ENCODE measurements around the gene GRAMD2A.

GRAMD2A gene

GRCh38 chr15:72182673-72183072, 14.9 kb downstream of the GRAMD2A start:
- H3K4me1 ChIP-seq (ENCODE audit: control insufficient read depth in 1 of 2, insufficient read depth in 1 of 2, low read depth in 1 of 2, low read length in 1 of 2): no peaks in the 10 kb centered on the region
- TF ChIP-seq CTCF (IDR thresholded peaks at IDR 0.05): no peak
- H3K4me3 ChIP-seq (ENCODE audit: low read depth in 1 of 2, low read length in 1 of 2): no peak overlapping the region
- H3K36me3 ChIP-seq: no peaks in the 10 kb centered on the region
- H3K27me3 ChIP-seq: peaks cover 53% of the 10 kb centered on the region
- H3K27ac ChIP-seq: no peak overlapping the region
- no peaks in the 10 kb centered on the region for H3K9me3 ChIP-seq

- Histone ChIP-seq H3K27ac (no peak overlapping the region), H3K9me3 (no peaks in the 10 kb centered on the region), H3K4me3 (ENCODE audit: low read depth in 1 of 2, low read length in 1 of 2) (no peak overlapping the region), H3K36me3 (no peaks in the 10 kb centered on the region), H3K4me1 (ENCODE audit: control insufficient read depth in 1 of 2, insufficient read depth in 1 of 2, low read depth in 1 of 2, low read length in 1 of 2) (no peaks in the 10 kb centered on the region), H3K27me3 (peaks cover 49% of the 10 kb centered on the region)
- no peak for TF ChIP-seq CTCF (IDR thresholded peaks at IDR 0.05)
Measured at GRCh38 chr15:72182244-72182643, 15.3 kb downstream of the GRAMD2A start.

GRCh38 chr15:72180761-72181324, 16.7 kb downstream of the GRAMD2A start:
- H3K4me3 ChIP-seq (ENCODE audit: low read depth in 1 of 2, low read length in 1 of 2): no peak overlapping the region
- H3K27ac ChIP-seq: no peak overlapping the region
- H3K4me1 ChIP-seq (ENCODE audit: control insufficient read depth in 1 of 2, insufficient read depth in 1 of 2, low read depth in 1 of 2, low read length in 1 of 2): no peaks in the 10 kb centered on the region

GRCh38 chr15:72179950-72180581, 17.5 kb downstream of the GRAMD2A start:
- Histone ChIP-seq H3K4me1 (ENCODE audit: control insufficient read depth in 1 of 2, insufficient read depth in 1 of 2, low read depth in 1 of 2, low read length in 1 of 2) (no peaks in the 10 kb centered on the region), H3K9me3 (no peaks in the 10 kb centered on the region), H3K27me3 (peaks cover 27% of the 10 kb centered on the region), H3K27ac (no peak overlapping the region), H3K36me3 (no peaks in the 10 kb centered on the region), H3K4me3 (ENCODE audit: low read depth in 1 of 2, low read length in 1 of 2) (no peak overlapping the region)
- TF ChIP-seq CTCF (IDR thresholded peaks at IDR 0.05): no peak

More at GRCh38 chr15:72180761-72181324, 16.7 kb downstream of the GRAMD2A start:
- no peak for TF ChIP-seq CTCF (IDR thresholded peaks at IDR 0.05)
- no peaks in the 10 kb centered on the region for H3K9me3 ChIP-seq
- peaks cover 35% of the 10 kb centered on the region for H3K27me3 ChIP-seq
- no peaks in the 10 kb centered on the region for H3K36me3 ChIP-seq

- Histone ChIP-seq H3K4me1 (ENCODE audit: control insufficient read depth in 1 of 2, insufficient read depth in 1 of 2, low read depth in 1 of 2, low read length in 1 of 2) (no peaks in the 10 kb centered on the region), H3K36me3 (no peaks in the 10 kb centered on the region), H3K4me3 (ENCODE audit: low read depth in 1 of 2, low read length in 1 of 2) (no peak overlapping the region), H3K9me3 (no peaks in the 10 kb centered on the region), H3K27me3 (peaks cover 22% of the 10 kb centered on the region), H3K27ac (no peak overlapping the region)
- TF ChIP-seq CTCF (IDR thresholded peaks at IDR 0.05): no peak
Measured at GRCh38 chr15:72178976-72179585, 18.5 kb downstream of the GRAMD2A start.

Measured in neutrophil (primary cell).